ENCODE results near the gene PLA2G4E. TPM values are rescaled to one million over a fixed set of nuclear protein-coding genes. Genes with fewer than 3 reads are reported as not detected.

PLA2G4E gene, protein sequence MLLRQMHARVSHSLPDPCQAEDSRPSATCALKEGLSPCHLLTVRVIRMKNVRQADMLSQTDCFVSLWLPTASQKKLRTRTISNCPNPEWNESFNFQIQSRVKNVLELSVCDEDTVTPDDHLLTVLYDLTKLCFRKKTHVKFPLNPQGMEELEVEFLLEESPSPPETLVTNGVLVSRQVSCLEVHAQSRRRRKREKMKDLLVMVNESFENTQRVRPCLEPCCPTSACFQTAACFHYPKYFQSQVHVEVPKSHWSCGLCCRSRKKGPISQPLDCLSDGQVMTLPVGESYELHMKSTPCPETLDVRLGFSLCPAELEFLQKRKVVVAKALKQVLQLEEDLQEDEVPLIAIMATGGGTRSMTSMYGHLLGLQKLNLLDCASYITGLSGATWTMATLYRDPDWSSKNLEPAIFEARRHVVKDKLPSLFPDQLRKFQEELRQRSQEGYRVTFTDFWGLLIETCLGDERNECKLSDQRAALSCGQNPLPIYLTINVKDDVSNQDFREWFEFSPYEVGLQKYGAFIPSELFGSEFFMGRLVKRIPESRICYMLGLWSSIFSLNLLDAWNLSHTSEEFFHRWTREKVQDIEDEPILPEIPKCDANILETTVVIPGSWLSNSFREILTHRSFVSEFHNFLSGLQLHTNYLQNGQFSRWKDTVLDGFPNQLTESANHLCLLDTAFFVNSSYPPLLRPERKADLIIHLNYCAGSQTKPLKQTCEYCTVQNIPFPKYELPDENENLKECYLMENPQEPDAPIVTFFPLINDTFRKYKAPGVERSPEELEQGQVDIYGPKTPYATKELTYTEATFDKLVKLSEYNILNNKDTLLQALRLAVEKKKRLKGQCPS
- total RNA-seq, result not detected in 2 replicates

DNA sequence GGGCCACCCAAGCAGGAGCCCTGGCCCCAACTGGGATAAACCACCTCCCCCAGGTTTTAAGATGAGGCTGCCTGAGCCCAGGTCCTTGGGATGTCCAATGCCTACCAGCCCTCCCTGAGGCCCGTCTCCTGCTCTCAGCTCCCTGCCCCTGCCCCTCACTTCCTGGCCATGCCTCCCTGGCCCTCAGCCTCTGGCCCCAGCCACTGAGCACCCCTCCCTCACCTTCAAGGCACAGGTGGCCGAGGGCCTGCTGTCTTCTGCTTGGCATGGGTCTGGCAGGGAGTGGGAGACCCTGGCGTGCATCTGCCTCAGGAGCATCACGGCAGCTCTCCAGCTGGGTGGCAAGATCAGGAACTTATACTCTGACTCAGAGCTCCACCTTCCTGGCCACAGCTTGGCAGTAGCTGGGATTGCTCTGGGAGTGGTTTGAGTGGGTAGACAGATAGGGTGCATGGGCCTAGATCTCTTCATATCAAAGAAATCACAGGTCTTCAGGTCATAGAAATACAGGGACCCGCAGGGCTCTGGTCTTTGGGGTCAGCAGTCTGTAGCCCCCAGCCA lies at the start of gene PLA2G4E:
TSS of gene PLA2G4E (minus strand) at position 330 of the 561 bp plus-strand sequence. CDS start at position 318, 12 bp downstream.

DNA sequence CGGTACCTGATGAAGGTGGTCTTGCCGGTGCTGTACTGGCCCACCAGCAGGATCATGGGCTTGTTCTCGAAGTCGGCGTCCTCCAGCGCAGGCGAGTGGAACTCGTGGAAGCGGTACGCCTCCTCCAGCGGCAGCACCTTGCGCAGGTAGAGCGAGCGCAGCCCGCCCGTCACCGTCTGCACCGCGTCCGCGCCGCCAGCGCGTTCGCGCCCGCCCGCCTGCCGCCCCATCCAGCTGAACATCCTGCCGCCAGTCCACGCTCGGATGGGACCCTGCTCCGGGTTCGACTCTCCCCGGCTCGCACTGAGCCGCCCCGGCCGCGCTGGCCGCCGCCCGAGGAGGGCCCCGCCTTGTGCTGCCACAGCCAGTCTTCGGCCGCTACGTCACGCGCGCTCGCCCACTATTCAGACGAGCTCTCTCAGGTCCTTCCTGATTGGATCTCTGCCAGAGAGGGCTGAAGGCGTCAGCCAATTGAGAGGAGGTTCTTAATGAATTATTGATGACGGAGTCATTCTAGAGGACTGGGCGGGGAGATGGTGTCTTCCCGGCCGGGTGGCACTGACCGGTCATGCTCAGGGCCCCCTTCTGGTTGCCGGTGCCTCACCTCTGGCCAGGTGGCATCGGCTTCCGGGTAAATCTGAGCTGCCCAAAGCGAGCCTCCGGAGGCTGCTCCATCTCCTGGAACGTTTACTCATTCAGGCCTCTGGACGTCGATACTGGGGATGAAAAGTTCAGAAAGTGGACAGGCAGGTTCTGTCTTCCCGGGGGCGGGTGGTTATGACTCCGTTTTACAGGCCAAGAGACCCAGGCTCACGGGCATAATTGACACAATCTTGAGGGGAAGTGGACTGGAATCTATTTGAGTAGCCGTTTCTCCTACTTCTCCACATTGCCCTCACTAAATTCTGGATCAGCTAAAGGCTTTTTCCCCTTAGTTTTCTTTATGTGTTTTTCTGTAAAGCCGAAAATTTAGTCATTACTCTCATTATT lies 48.3 kb downstream of the PLA2G4E start, which contains the start of gene EHD4:
TSS of gene EHD4 (minus strand) at position 305 of the 990 bp plus-strand sequence. CDS start at position 242, 63 bp downstream.

Other genes with a start within 250 kb of the PLA2G4E start
- gene MAPKBP1, start 246.6 kb downstream of the PLA2G4E start, total RNA-seq, result 4.4 and 5.2 TPM in 2 replicates
- 3.3 and 4.6 TPM in 2 replicates for gene JMJD7, start 192.9 kb downstream of the PLA2G4E start, total RNA-seq
- gene PLA2G4B, start 182.2 kb downstream of the PLA2G4E start, total RNA-seq, result 0.47 and 3.4 TPM in 2 replicates
- gene SPTBN5, start 127.0 kb downstream of the PLA2G4E start, total RNA-seq, result under 0.01 TPM in 1 of 2 replicates, not detected in the other
- gene EHD4, start 48.5 kb downstream of the PLA2G4E start, total RNA-seq, result 4.0 and 6.9 TPM in 2 replicates
- gene PLA2G4D, start 73.5 kb upstream of the PLA2G4E start, total RNA-seq, result not detected in 2 replicates
- not detected in 2 replicates for gene PLA2G4F, start 135.6 kb upstream of the PLA2G4E start, total RNA-seq
- 33.7 and 33.8 TPM in 2 replicates for gene VPS39, start 187.3 kb upstream of the PLA2G4E start, total RNA-seq

All from pericardium fibroblast (primary cell).